Brain microvascular endothelial cell (primary cell): ENCODE measurements around the gene MEGF6.

Experiments used
- DNase-seq: peaks from one replicate; pipeline ENCODE4 v3.0.0-alpha.2; 2020
- H3K27ac ChIP-seq: fragments of 250-450 bp; sonication (Bioruptor Pico); 2 replicates; pipeline ENCODE4 v1.5.1; 2020; ENCODE audit warnings: mild to moderate bottlenecking, moderate library complexity
- H3K27me3 ChIP-seq: fragments of 250-450 bp; sonication (Bioruptor Pico); replicated peaks from 2 replicates; pipeline ENCODE4 v1.5.1; 2020; ENCODE audit warnings: mild to moderate bottlenecking
- H3K36me3 ChIP-seq: fragments of 250-450 bp; sonication (Bioruptor Pico); replicated peaks from 2 replicates; pipeline ENCODE4 v1.5.1; 2020; ENCODE audit warnings: mild to moderate bottlenecking
- H3K4me3 ChIP-seq: 2 replicates; pipeline ENCODE4 v1.5.1; 2011; ENCODE audit warnings: low read depth, mild to moderate bottlenecking, control low read depth, low read length, moderate library complexity
- CTCF ChIP-seq: IDR thresholded peaks from 2 replicates; pipeline ENCODE4 v1.5.1; 2011; ENCODE audit warnings: low read depth, mild to moderate bottlenecking, moderate library complexity, low read length, control low read depth, inconsistent platforms; ENCODE audit errors: missing control alignments
- in situ Hi-C: cut with HindIII; loops from 2 replicates; pipeline ENCODE4 v1.10.0; 2017; ENCODE audit warnings: low sequenced_read_pairs, low pct_ligation_motif_present

Gene MEGF6

GRCh38 chr1:3502641-3503524 lies 108.4 kb downstream of the MEGF6 start:
- no peaks in the 10 kb centered on the region for H3K36me3 ChIP-seq
- no peaks in the 10 kb centered on the region for H3K27me3 ChIP-seq
- TF ChIP-seq CTCF = no peak

GRCh38 chr1:3501856-3502640 lies 109.3 kb downstream of the MEGF6 start:
- no peak for TF ChIP-seq CTCF
- H3K4me3 ChIP-seq = no peak overlapping the region
- DNase-seq = peak; percentile 39
- no peaks in the 10 kb centered on the region for H3K36me3 ChIP-seq
- no peak overlapping the region for H3K27ac ChIP-seq
- in situ Hi-C loops = no loop called here
- H3K27me3 ChIP-seq = no peaks in the 10 kb centered on the region

More at GRCh38 chr1:3502641-3503524, 108.4 kb downstream of the MEGF6 start:
- in situ Hi-C loops = no loop called here
- no peak overlapping the region for H3K4me3 ChIP-seq
- no peak overlapping the region for H3K27ac ChIP-seq
- DNase-seq = no peak

DNA sequence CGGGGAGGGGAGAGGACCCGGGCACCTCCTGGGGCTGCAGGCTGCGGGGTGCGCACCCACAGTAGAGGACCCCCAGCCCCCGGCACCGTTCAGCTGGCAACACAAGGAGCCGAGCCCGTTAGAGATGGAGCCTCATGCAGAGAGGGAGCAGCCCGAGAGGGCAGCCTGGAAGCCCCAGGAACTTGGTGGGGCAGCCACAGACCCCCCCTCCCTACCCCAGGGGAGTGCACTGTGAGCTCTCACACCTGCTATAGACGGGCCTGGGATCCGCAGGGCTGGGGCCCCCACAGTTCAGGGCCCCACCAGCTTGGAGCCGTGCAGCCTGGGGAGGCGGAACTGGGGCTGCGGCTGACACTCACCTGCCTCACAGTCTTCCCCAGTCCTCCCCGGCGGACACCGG lies 109.9 kb downstream of the MEGF6 start:
- H3K27ac ChIP-seq = no peak overlapping the region
- no peak overlapping the region for H3K4me3 ChIP-seq
- no peak for TF ChIP-seq CTCF
- H3K27me3 ChIP-seq = no peaks in the 10 kb centered on the region
- DNase-seq = no peak
- in situ Hi-C loops = no loop called here
- H3K36me3 ChIP-seq = no peaks in the 10 kb centered on the region

DNA sequence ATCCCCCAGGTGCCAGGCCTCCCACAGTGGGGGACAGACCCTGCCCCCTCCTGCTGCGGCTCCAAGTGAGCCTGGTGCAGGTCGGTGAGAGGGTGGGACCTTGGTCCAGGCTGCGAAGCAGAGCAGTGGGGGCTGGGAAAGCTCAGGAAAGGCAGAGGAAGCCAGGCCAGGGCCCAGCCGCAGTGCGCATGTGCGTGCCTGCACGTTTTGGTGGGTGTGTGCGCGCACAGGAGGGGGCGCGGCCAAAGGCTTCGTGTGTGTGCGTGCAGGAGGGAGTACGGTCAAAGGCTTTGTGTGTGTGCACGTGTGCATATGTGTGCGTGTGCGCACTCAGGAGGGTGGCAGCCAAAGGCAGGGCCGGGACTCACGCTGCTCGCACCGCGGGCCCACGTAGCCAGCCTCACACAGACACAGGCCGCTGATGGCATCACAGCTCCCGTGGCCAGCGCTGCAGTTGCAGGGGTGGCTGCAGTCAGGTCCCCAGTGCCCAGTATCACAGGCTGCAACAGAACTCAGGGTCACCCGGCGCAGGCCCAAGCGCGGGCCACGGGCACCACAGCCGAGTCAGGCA lies 111.0 kb downstream of the MEGF6 start:
- no peaks in the 10 kb centered on the region for H3K27me3 ChIP-seq
- TF ChIP-seq CTCF = no peak
- no peak overlapping the region for H3K4me3 ChIP-seq
- H3K27ac ChIP-seq = no peak overlapping the region
- in situ Hi-C loops = no loop called here
- H3K36me3 ChIP-seq = no peaks in the 10 kb centered on the region
- DNase-seq = no peak

- TF ChIP-seq CTCF = no peak
- no peak overlapping the region for H3K27ac ChIP-seq
- in situ Hi-C loops = no loop called here
- H3K27me3 ChIP-seq = no peaks in the 10 kb centered on the region
- no peaks in the 10 kb centered on the region for H3K36me3 ChIP-seq
- no peak overlapping the region for H3K4me3 ChIP-seq
- no peak for DNase-seq
Observed at GRCh38 chr1:3499611-3500010, 111.7 kb downstream of the MEGF6 start.
